Suprapubic skin (tissue), 4 donors: ENCODE data around the gene WDR86.

Source experiments
- EP300 ChIP-seq: sonication (generic); formaldehyde crosslinking; IDR thresholded peaks from one replicate; pipeline ENCODE4 v1.6.1; 2017; ENCODE audit warnings: antibody characterized with exemption
- POLR2A ChIP-seq, 2 donors: fragments of 450-650 bp; IDR thresholded peaks; one replicate each; pipeline ENCODE4 v1.6.1; 2017; ENCODE audit warnings: antibody characterized with exemption in 2 of 2, mild to moderate bottlenecking in 2 of 2, moderate library complexity in 2 of 2
- POLR2AphosphoS5 ChIP-seq, 3 donors: sonication (generic); formaldehyde crosslinking; IDR thresholded peaks; one replicate each; pipeline ENCODE4 v1.6.1; 2017; ENCODE audit warnings: antibody characterized with exemption in 3 of 3
- TF ChIP-seq, protein P1 (sequence below), 2 donors: fragments of 200-600 bp in 1 of 2; fragments of 450-650 bp in 1 of 2; sonication (generic) in 1 of 2; IDR thresholded peaks; one replicate each; pipeline ENCODE4 v1.5.1; 2016 to 2019; ENCODE audit warnings: antibody characterized with exemption in 2 of 2, mild to moderate bottlenecking in 1 of 2, moderate library complexity in 1 of 2

DNA sequence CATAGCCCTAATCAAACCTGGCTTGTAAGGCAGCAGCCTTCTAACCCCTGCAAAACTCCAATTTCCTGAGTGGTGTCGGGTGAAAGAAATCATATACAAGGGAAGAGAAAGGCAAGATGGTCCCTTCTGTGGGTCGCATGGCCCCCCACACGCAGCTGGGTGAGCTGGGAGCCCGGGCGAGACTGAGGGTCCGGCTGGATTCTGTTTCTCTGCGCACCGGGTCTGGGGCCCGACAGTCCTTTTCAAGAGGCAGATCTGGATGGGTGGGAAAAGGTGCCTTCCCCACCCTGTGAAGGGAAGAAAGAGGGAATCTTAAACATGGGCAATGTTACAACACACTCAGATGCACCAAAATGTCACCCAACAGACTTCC, 18.5 kb downstream of the WDR86 start:
- TF ChIP-seq, protein P1, sequence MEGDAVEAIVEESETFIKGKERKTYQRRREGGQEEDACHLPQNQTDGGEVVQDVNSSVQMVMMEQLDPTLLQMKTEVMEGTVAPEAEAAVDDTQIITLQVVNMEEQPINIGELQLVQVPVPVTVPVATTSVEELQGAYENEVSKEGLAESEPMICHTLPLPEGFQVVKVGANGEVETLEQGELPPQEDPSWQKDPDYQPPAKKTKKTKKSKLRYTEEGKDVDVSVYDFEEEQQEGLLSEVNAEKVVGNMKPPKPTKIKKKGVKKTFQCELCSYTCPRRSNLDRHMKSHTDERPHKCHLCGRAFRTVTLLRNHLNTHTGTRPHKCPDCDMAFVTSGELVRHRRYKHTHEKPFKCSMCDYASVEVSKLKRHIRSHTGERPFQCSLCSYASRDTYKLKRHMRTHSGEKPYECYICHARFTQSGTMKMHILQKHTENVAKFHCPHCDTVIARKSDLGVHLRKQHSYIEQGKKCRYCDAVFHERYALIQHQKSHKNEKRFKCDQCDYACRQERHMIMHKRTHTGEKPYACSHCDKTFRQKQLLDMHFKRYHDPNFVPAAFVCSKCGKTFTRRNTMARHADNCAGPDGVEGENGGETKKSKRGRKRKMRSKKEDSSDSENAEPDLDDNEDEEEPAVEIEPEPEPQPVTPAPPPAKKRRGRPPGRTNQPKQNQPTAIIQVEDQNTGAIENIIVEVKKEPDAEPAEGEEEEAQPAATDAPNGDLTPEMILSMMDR (IDR thresholded peaks at IDR 0.05): no peak
- no peak for TF ChIP-seq POLR2A (IDR thresholded peaks at IDR 0.05)
- TF ChIP-seq POLR2AphosphoS5 (IDR thresholded peaks at IDR 0.05): no peak
- no peak for TF ChIP-seq EP300
